Measurements from ENCODE around the gene FMO3. TPM values are rescaled to one million over a fixed set of nuclear protein-coding genes. Genes with fewer than 3 reads are reported as not detected.

FMO3 gene
- 10 to 100 TPM in 1 of 3 donors, 1 to 10 TPM in 2; 5.3 to 19.3 (median 6.1) TPM for total RNA-seq

- Histone ChIP-seq H3K27ac (no peak within 1 kb of the TSS), H3K4me3 (no peak within 1 kb of the TSS), H3K36me3 (no peaks in the 10 kb centered on the region), H3K4me1 (no peaks in the 10 kb centered on the region), H3K9me3 (no peaks in the 10 kb centered on the region), H3K27me3 (no peaks in the 10 kb centered on the region)
- intact Hi-C loops (cut with DNase I; ENCODE audit: low total_unique reads) = no loop called here
- TF ChIP-seq POLR2AphosphoS5 (IDR thresholded peaks at IDR 0.05) (no peak), POLR2A (IDR thresholded peaks at IDR 0.05) (no peak), CTCF (IDR thresholded peaks at IDR 0.05) (no peak)
- no peak for DNase-seq (ENCODE audit: low spot score in 2 of 2)
Observed at GRCh38 chr1:171090604-171091003, at the start of gene FMO3. TSS of gene FMO3 (plus strand) at chr1:171090905. CDS start at chr1:171092659, 1,754 bp downstream.

GRCh38 chr1:171048014-171048413 lies 42.7 kb upstream of the FMO3 start:
- H3K4me1 ChIP-seq = no peaks in the 10 kb centered on the region
- H3K4me3 ChIP-seq = no peak overlapping the region
- no peaks in the 10 kb centered on the region for H3K27me3 ChIP-seq
- no peak for DNase-seq (ENCODE audit: low spot score in 2 of 2)
- peaks cover 13 to 27% of the 10 kb centered on the region in 2 donors for H3K9me3 ChIP-seq
- no peak for TF ChIP-seq CTCF (IDR thresholded peaks at IDR 0.05)
- TF ChIP-seq POLR2A (IDR thresholded peaks at IDR 0.05) = no peak
- no peak for TF ChIP-seq POLR2AphosphoS5 (IDR thresholded peaks at IDR 0.05)
- H3K27ac ChIP-seq = no peak overlapping the region
- no peaks in the 10 kb centered on the region for H3K36me3 ChIP-seq
- intact Hi-C loops (cut with DNase I; ENCODE audit: low total_unique reads) = no loop called here

- no peak overlapping the region for H3K27ac ChIP-seq
- TF ChIP-seq POLR2A (IDR thresholded peaks at IDR 0.05) (no peak), POLR2AphosphoS5 (IDR thresholded peaks at IDR 0.05) (no peak), CTCF (IDR thresholded peaks at IDR 0.05) (no peak)
- no peak for DNase-seq (ENCODE audit: low spot score in 2 of 2)
- intact Hi-C loops (cut with DNase I; ENCODE audit: low total_unique reads) = no loop called here
- H3K27me3 ChIP-seq = no peaks in the 10 kb centered on the region
- no peaks in the 10 kb centered on the region for H3K36me3 ChIP-seq
- no peaks in the 10 kb centered on the region for H3K4me1 ChIP-seq
- H3K4me3 ChIP-seq = no peak overlapping the region
- peaks cover 1 to 5% of the 10 kb centered on the region in 2 donors for H3K9me3 ChIP-seq
Observed at GRCh38 chr1:171052977-171053376, 37.7 kb upstream of the FMO3 start.

- H3K27ac ChIP-seq = no peak overlapping the region
- no peaks in the 10 kb centered on the region for H3K9me3 ChIP-seq
- intact Hi-C loops (cut with DNase I; ENCODE audit: low total_unique reads) = no loop called here
- no peaks in the 10 kb centered on the region for H3K36me3 ChIP-seq
- H3K27me3 ChIP-seq = no peaks in the 10 kb centered on the region
- H3K4me1 ChIP-seq = no peaks in the 10 kb centered on the region
- DNase-seq (ENCODE audit: low spot score in 2 of 2) = no peak
- H3K4me3 ChIP-seq = no peak overlapping the region
- TF ChIP-seq POLR2AphosphoS5 (IDR thresholded peaks at IDR 0.05) (no peak), CTCF (IDR thresholded peaks at IDR 0.05) (no peak), POLR2A (IDR thresholded peaks at IDR 0.05) (no peak)
Observed at GRCh38 chr1:171055966-171056643, 34.6 kb upstream of the FMO3 start.

- no peaks in the 10 kb centered on the region for H3K27me3 ChIP-seq
- no peaks in the 10 kb centered on the region for H3K4me1 ChIP-seq
- intact Hi-C loops (cut with DNase I; ENCODE audit: low total_unique reads) = no loop called here
- no peak overlapping the region for H3K4me3 ChIP-seq
- DNase-seq (ENCODE audit: low spot score in 2 of 2) = no peak
- no peaks in the 10 kb centered on the region for H3K36me3 ChIP-seq
- no peak overlapping the region for H3K27ac ChIP-seq
- TF ChIP-seq CTCF (IDR thresholded peaks at IDR 0.05) = no peak
- no peak for TF ChIP-seq POLR2A (IDR thresholded peaks at IDR 0.05)
- no peak for TF ChIP-seq POLR2AphosphoS5 (IDR thresholded peaks at IDR 0.05)
- H3K9me3 ChIP-seq = no peaks in the 10 kb centered on the region
Observed at GRCh38 chr1:171061425-171062143, 29.1 kb upstream of the FMO3 start.

Data from breast epithelium (tissue), 4 donors.